HG03520 (cell line): Measurements from ENCODE around the gene ADAMTS6.

Source experiments
- ATAC-seq: cut with Tn5 transposase; IDR thresholded peaks from one replicate; pipeline ENCODE4 v1.9.1; 2021; ENCODE audit warnings: mild to moderate bottlenecking, moderate library complexity; ENCODE audit not compliant: unreplicated experiment

The ADAMTS6 gene

GRCh38 chr5:65111961-65112658, 369.6 kb downstream of the ADAMTS6 start:
- ATAC-seq = no peak

GRCh38 chr5:65108786-65109743, 372.7 kb downstream of the ADAMTS6 start:
- no peak for ATAC-seq

DNA sequence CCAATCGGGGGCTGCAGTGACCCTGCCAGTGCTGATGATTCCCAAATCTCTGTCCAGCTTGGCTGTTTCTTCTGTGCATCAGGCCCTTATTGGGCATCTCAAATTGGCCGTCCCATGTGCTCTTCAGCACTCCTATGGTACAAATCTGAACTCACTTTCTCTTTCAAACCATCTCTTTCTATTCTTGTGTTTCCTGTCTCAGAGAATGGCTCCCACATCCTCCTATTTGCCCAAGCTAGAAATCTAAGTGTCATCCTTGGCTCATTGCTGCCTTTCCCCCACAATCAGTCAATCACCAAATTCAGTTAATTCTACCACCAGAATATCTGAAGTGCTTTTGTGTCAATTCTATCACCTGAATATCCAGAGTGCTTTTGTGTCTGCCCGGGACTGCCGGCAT, 376.4 kb downstream of the ADAMTS6 start:
- ATAC-seq = no peak

DNA sequence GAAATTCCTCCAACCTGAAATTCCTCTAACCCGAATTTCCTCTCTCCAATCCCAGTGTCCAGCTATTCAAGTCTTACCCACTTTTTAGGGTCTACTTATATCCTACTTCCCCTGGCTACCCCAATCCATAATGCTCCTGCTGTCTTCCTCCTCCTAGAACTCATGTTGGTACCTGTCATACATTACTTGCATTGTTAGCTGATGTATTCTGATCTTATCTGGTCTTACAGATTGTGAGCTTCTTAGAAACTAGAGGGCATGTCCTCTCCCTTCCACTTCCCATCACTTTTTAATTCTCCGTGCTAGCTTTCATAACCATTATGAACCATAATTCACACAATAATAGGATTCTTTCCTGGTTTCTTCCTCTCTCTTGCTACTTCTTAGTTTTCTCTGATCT, 376.9 kb downstream of the ADAMTS6 start:
- ATAC-seq = no peak

GRCh38 chr5:65103756-65104440, 377.8 kb downstream of the ADAMTS6 start:
- no peak for ATAC-seq

DNA sequence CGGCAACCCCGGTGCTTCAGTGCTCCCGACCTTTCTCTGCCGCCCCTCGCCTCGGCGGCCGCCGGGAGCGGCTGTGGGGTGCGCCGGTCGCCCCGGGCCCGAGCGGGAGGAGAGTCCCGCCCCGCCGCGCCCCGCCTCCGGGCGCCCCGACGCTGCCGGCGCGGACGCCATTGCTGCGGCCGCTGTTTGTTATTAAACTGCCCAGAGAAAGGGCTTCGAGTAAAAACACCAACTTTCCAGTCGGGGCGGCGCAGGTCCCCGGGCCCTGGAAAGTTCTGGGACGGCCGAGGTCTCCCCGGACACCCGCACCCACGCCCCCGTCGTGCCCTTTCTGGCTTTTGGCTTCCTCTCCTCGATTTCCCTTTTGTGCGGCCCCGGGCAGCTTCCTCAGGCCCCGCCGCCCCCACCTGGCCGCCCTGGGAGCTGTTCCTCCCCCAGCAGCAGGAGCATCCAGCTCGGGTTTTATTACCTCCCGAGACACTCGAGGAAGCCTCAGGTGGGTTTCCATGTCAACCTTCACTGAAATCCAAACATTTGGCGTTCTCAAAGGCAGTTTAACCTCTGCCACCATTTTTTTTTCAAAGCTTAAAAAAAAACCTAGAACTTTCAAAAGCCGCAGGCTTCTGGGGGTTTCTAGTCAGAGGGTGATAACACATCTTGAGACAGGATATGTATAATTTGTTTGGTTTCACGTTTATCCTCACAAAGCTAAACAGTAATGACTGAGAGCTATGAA, 378.6 kb downstream of the ADAMTS6 start:
- ATAC-seq = peak; percentile 71

DNA sequence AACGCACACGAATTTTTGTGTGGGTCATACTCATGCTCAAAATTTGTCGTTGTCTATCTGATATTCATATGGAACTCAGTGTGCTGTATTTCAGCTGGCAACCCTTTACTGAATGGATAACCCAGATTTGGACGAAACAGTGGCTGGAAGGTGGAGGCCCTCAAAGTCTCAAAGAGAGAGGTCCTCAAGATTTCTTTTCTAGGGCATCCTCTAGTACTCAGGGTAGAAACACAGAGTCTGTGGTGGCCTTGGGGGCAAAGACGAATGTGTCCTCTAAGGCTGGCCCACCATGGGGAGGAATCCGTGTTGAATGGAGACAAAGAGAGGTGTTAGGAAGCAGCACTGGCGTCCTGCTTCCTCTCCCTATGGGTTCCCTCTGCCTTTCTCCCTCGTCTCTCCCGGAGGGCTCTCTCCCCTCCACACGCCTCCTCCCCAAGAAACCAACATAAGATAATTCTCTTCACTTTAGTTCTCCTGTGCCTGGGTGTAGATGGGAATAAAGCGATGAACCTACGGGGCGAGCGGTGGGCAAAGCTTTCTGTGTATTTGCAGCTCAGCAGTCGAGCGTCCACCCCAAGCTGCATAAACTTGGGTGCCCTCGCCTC, 379.2 kb downstream of the ADAMTS6 start:
- peak; percentile 3 for ATAC-seq

GRCh38 chr5:65101632-65102100, 380.1 kb downstream of the ADAMTS6 start:
- no peak for ATAC-seq

DNA sequence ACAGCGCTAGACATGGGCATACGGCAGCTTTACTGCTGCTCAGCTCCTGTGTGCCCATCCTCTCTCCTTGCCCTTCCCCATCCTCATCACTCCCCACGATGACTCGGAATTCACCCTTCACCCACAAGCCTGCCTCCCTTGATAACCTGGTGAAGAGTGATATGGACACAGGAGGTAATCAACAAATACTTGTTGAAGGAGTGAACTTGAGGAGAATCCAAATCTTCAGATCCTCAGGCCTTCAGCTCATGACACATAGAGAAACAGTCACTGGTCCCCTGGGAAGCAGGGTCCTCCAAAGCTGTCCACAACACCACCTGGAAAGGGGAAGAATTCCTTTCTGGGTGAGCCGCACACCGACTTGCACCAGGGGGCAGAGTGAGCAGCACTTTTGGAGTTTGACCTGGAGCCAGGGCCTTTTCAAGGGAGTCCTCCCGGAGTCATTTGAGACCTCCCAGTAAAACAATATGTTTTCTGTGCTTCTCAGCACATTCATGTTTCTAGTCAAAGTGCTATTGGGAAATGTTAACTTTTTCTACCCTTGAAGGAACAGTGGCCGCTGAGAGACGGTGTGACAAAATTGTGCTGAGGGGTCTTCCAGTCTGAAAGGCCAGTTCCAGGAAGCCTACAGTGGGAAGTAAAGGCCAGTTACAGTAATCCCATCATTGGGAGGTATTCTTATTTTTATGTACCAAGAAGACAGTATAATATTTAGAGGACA, 380.6 kb downstream of the ADAMTS6 start:
- ATAC-seq = no peak
